ENCODE measurements around the gene TFR2. TPM values are rescaled to one million over a fixed set of nuclear protein-coding genes. Genes with fewer than 3 reads are reported as not detected.

Gene TFR2
- total and polyA plus RNA-seq, 2 of the 4 experiments (the other 2 are of a cell fraction), result 0.18 to 0.50 TPM

DNA sequence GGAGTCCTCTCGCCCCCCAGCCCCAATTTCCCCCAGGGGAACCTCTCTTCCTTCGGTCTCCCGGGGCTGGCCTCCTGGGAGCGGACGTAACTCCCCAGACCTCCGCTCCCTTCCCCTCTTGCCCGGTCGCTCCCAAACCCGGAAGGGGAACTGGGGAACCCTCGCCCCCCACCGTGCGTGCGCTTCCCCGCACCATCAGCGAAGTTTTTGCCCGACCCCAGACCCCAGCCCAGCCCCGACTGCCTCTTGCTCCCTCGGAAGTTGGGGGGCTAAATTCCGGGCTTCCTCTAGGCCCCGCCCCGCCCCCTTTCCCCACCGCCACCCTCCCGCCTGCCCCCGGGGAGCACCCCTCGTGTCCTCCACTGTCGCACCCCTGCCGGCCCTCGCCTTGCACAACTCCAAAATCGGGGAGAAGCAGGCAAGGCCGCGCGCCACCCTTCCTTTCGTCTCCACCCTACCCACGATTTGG lies 32.6 kb upstream of the TFR2 start:
- H3K9ac ChIP-seq (ENCODE audit: low read depth, low read length), result peak overlapping the region; percentile 90
- in situ Hi-C loops (cut with MboI; ENCODE audit: low sequenced_read_pairs) (loop anchor here (10.0 kb wide), 1 partner anchor 199 kb away; the partner anchor contains the start of gene TSC22D4), dilution Hi-C loops (cut with HindIII; ENCODE audit: low sequenced_read_pairs, unreplicated experiment) (no loop called here), intact Hi-C loops (cut with micrococcal nuclease) (loop anchor here (1.0 to 2.0 kb wide), 3 partner anchors 61 to 88 kb away; partner anchors contain the start of genes FBXO24, LRCH4, MOSPD3 and PCOLCE)
- H4K8ac ChIP-seq (ENCODE audit: low read depth in 2 of 2, low read length in 2 of 2), result peak overlapping the region; percentile 70 to 74; a peak in 3 of 4 replicates
- H3K23ac ChIP-seq (ENCODE audit: low read depth, low read length), result peak overlapping the region; percentile 92; the same call in 1 of the 2 replicates
- H3K56ac ChIP-seq (ENCODE audit: extremely low read depth, insufficient read depth, low read length), result peak overlapping the region; percentile 78
- H2BK120ac ChIP-seq (ENCODE audit: low read depth, low read length), result peak overlapping the region; percentile 54; the same call in 1 of the 2 replicates
- H3K36me3 ChIP-seq (ENCODE audit: control insufficient read depth, insufficient read depth, low read length), result peaks cover 24% of the 10 kb centered on the region
- H3K27ac ChIP-seq (ENCODE audit: insufficient read depth, low read length), result peak overlapping the region; percentile 97
- no peak overlapping the region for H2BK15ac ChIP-seq (ENCODE audit: low read depth, low read length)
- H3K27me3 ChIP-seq (ENCODE audit: control insufficient read depth, insufficient read depth, low read length), result no peaks in the 10 kb centered on the region
- H3K14ac ChIP-seq (replicated peaks; ENCODE audit: low read depth, low read length), result peak overlapping the region; percentile 97
- H3K18ac ChIP-seq (ENCODE audit: low read depth, low read length), result peak overlapping the region; percentile 10; the same call in 1 of the 2 replicates
- TF ChIP-seq BHLHE40 (IDR thresholded peaks at IDR 0.05; ENCODE audit: low read depth, low read length) (no peak), CHD1 (IDR thresholded peaks at IDR 0.05; ENCODE audit: low read depth, low read length) (no peak), FOS (IDR thresholded peaks at IDR 0.05; ENCODE audit: low read depth, low read length) (no peak), MXI1 (IDR thresholded peaks at IDR 0.05; ENCODE audit: borderline replicate concordance, low read depth, low read length) (no peak), POLR2A (IDR thresholded peaks at IDR 0.05; ENCODE audit: low read depth, low read length) (no peak)
- TF ChIP-seq, protein P1, sequence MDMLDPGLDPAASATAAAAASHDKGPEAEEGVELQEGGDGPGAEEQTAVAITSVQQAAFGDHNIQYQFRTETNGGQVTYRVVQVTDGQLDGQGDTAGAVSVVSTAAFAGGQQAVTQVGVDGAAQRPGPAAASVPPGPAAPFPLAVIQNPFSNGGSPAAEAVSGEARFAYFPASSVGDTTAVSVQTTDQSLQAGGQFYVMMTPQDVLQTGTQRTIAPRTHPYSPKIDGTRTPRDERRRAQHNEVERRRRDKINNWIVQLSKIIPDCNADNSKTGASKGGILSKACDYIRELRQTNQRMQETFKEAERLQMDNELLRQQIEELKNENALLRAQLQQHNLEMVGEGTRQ (IDR thresholded peaks at IDR 0.05; ENCODE audit: low read depth, low read length), result no peak
- peak overlapping the region; percentile 83 for H3K4me2 ChIP-seq (ENCODE audit: low read depth, low read length)
- peak overlapping the region; percentile 100 for H2AFZ ChIP-seq (replicated peaks; ENCODE audit: low read length, poor library complexity)
- ATAC-seq (ENCODE audit: low read depth), result peak; percentile 2
- peaks cover 33% of the 10 kb centered on the region for H4K20me1 ChIP-seq (ENCODE audit: insufficient read depth, low read length)
- 4% methylated on average over 4 of the region's 34 CpGs; no CpG with 5 or more reads in 1 of the 2 experiments for WGBS, 2 experiments (ENCODE audit: extremely low coverage in 2 of 2, insufficient read length in 1 of 2)
- DNase-seq, result no peak
- 0 out of 2 replicates have a peak, but pooled peaks cover 2% of the 10 kb centered on the region for H3K9me1 ChIP-seq (ENCODE audit: insufficient read depth, low read length)
- H3K79me1 ChIP-seq (ENCODE audit: low read depth in 1 of 2, low read length in 2 of 2), result peaks cover 10 to 29% of the 10 kb centered on the region in 2 experiments
- peak overlapping the region; percentile 90 for H2BK5ac ChIP-seq (ENCODE audit: low read depth, low read length, poor library complexity, severe bottlenecking)
- 0 out of 2 replicates have a peak overlapping the region, but pooled peaks have one; percentile 24 for H4K5ac ChIP-seq (ENCODE audit: low read depth, low read length)
- H2BK20ac ChIP-seq (ENCODE audit: low read depth, low read length), result no peak overlapping the region
- no peaks in the 10 kb centered on the region for H3K9me3 ChIP-seq (ENCODE audit: control insufficient read depth, insufficient read depth, low read length)
- peaks cover 4% of the 10 kb centered on the region; the same call in 1 of the 2 replicates for H3K4me1 ChIP-seq (ENCODE audit: control insufficient read depth, insufficient read depth, low read length)
- ChIA-PET CTCF (no interaction called here), POLR2A (ENCODE audit: unreplicated experiment) (no interaction called here)
- no TSS peak for BruUV-seq (replicated peaks)
- peak overlapping the region; percentile 94 for H2AK5ac ChIP-seq (ENCODE audit: low read depth, low read length)
- peak overlapping the region; percentile 97 for H2AK9ac ChIP-seq (replicated peaks; ENCODE audit: low read depth, low read length, poor library complexity)
- peak overlapping the region; percentile 82 for H4K91ac ChIP-seq (ENCODE audit: insufficient read depth, low read depth, low read length)
- peak overlapping the region; percentile 94 for H3K4ac ChIP-seq (ENCODE audit: low read depth, low read length)
- peak overlapping the region; percentile 85 for H3K4me3 ChIP-seq (ENCODE audit: insufficient read depth, low read depth, low read length)

All from IMR-90 (cell line).